CMK (cell line): ENCODE measurements around the gene NRDE2.

Experiments used
- DNase-seq: peaks from one replicate; pipeline ENCODE4 v3.0.0-alpha.2; 2010; ENCODE audit warnings: low read depth

The NRDE2 gene, protein sequence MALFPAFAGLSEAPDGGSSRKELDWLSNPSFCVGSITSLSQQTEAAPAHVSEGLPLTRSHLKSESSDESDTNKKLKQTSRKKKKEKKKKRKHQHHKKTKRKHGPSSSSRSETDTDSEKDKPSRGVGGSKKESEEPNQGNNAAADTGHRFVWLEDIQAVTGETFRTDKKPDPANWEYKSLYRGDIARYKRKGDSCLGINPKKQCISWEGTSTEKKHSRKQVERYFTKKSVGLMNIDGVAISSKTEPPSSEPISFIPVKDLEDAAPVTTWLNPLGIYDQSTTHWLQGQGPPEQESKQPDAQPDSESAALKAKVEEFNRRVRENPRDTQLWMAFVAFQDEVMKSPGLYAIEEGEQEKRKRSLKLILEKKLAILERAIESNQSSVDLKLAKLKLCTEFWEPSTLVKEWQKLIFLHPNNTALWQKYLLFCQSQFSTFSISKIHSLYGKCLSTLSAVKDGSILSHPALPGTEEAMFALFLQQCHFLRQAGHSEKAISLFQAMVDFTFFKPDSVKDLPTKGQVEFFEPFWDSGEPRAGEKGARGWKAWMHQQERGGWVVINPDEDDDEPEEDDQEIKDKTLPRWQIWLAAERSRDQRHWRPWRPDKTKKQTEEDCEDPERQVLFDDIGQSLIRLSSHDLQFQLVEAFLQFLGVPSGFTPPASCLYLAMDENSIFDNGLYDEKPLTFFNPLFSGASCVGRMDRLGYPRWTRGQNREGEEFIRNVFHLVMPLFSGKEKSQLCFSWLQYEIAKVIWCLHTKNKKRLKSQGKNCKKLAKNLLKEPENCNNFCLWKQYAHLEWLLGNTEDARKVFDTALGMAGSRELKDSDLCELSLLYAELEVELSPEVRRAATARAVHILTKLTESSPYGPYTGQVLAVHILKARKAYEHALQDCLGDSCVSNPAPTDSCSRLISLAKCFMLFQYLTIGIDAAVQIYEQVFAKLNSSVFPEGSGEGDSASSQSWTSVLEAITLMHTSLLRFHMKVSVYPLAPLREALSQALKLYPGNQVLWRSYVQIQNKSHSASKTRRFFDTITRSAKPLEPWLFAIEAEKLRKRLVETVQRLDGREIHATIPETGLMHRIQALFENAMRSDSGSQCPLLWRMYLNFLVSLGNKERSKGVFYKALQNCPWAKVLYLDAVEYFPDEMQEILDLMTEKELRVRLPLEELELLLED

DNA sequence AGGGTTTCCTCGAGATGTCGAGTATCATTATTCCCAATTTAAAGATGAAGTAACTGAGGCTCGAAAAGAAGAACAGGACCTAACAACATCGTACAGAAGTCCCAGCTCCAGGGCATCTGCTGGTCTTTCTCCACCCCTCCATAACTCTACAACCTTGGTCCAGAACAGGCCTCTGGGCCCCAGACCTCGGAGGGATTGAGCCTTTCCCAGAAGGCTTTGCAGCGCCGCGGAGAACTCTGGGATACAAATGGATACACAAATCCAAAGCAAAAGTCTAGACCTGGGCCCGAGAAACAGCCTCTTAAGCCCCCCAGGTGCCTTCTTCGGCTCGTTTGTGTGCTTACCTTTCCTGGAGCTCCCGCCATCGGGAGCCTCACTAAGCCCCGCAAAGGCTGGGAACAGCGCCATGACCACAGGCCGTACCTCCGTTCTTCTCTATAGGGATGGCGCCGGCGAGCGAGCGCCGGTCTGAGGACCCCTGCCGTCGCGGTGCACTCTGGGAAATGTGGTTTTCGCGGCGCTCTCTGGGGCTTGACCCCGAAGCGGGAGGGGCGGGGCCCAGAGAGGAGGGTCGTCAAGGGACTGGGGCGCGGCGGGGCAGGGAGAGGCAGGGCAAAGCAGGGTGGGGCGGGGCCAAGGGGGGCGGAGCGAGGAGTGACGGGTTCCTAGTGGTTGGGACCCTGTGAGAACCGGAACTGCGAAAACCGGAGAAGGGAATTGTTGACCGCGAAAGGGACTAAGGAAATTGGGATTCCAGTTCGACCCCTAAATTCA lies at the start of gene NRDE2:
Gene NRDE2 (minus strand): TSS at position 445 of the 774 bp plus-strand sequence. CDS start 37 bp downstream, at position 408.
- peak; percentile 92 for DNase-seq

DNA sequence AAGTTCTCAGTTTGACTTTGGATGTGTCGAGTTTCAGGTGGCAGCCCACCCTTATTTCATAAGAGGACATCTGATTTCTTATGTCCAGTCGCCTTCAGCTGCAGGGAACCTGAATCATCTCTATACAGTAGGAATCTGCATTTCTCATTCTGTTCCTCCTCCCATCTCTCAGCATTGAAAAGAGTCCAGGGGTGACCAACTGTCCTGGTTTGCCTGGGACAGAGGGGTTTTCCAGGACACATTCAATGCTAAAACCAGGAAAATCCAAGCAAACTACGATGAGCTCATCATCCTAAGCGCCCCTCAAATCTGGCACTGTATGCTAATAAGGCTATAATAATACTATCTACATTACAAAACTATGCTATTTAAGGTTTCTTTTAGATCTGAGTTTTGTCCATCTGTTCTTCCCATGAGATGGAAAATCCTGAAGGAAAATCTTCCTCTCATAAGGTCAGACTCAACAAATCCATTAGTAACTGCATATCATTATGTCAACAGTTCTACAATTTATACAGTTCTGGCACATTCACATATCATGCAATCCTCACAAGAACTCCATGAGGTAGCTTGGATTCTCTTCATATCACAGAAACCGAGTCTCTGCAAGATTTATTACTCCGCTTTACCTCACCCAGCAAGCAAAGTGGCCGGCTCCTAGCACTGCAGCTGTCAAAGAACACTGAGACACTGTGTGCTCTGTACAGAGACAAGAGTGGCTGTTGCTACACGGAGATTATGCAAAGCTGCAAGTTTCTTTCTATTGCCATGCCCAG lies 49.5 kb upstream of the NRDE2 start:
- DNase-seq: no peak

DNA sequence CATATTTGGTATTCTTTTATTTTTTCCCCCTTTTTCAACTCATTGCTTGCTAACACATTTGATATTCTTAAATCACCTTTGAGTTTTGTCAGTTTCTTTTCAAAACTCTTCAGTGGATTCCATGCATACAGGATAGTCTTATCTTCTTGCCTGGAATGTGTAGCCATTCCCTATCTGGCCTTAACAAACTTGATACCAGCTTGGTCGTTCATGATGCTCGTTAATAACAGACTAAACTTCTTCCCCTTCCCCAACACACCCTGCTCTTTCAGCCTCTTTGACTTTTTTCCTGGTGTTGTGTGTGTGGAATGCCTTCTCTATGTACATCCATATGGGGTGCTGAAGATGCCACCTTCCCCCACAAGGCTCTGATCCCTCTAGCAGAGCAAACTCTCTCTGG lies 47.4 kb upstream of the NRDE2 start:
- no peak for DNase-seq

- DNase-seq: no peak
Measured at GRCh38 chr14:90378249-90378648, 46.5 kb upstream of the NRDE2 start.

DNA sequence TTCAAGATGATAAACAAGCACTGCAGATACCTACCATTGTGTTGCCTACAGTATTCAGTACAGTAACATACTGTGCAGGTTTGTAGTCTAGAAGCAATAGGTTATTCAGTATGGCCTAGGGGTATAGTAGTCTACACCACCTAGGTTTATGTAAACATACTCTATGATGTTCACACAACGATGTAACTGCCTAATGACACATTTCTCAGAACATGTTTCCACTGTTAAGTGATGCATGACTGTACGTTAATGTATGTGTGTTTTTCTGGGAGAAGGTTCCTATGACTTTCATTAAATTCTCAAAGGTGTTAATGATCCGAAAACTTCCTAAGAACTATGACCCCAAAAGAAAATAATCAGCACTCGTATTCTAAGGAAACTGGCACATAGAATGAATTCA lies 44.2 kb upstream of the NRDE2 start:
- DNase-seq: no peak

GRCh38 chr14:90374813-90375212 lies 43.1 kb upstream of the NRDE2 start:
- DNase-seq: no peak

GRCh38 chr14:90373887-90374286 lies 42.1 kb upstream of the NRDE2 start:
- no peak for DNase-seq

DNA sequence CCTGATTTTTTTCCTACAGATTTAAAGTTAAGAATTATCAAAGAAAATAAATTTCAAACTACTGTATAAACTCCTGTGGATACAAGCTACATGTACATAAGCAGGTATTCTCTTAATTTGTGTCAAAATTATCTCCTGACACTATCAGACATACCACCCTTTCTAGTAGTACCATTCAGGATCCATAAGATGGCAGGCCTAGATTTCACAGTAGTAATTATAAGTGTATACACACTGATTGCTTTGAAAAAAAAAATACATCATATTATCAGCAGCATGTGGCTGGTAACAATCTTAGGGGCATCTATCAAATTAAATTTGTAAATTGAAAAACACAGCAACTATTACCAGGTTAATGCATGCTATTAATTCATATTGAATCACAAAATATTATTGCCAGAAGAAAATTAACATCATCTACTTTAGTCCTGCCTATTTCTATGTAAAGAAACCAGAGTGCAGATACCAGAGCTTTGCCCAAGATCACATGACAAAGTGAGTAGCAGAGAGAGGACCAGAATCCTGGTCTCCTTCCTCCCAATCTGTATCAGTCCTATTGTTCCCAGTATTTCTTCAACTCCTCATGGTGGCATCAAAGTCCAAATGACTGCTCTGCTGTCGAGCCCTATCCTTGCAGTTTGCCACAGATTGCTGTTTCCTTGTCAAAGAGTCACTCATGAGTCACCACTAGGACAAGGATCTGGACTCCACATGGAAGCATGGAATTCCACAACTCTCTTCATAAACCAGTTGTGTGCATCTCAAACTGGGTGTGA lies 37.4 kb upstream of the NRDE2 start:
- DNase-seq: no peak

DNA sequence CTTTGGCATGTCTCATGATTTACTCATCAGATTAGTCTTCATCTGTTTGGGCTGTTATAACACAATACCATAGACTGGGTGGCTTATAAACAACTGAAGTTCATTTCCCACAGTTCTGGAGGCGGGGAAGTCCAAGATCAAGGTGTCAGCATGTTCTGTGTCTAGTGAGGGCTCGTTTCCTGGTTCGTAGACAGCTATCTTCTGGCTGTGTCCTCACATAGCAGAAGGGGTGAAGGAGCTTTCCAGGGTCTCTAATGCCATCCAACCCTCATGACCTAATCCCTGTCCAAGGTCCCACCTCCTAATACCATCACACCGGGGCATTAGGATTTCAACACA lies 30.8 kb upstream of the NRDE2 start:
- DNase-seq: no peak

DNA sequence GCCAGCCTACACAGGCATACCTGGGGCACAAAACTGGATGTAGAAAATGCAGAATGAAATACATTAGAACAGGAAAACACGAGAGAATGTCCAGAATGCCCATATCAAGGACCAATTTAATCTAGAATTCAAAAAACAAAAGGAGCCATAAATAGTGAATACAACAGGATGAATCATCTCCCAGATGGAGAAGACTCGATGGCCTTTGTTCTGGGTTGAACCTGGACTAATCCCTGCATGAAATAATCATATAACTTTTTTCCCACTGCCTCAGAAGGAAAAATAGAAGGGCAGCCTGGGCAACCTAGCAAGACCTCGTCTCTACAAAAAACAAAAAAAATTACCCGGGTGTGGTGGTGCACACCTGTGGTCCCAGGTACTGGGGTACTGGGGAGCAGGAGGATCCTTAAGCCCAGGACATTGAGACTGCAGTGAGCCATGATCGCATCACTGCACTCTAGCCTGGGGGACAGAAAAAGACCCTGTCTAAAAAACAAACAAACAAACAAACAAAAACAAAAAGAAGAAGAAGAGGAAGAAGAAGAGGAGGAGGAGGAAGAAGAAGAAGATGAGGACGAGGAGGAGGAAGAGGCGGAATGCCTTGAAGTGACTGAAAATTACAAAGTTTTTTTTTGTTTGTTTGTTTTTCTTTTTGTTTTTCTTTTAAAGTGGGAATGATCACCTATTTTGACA lies 30.3 kb upstream of the NRDE2 start:
- DNase-seq: no peak

DNA sequence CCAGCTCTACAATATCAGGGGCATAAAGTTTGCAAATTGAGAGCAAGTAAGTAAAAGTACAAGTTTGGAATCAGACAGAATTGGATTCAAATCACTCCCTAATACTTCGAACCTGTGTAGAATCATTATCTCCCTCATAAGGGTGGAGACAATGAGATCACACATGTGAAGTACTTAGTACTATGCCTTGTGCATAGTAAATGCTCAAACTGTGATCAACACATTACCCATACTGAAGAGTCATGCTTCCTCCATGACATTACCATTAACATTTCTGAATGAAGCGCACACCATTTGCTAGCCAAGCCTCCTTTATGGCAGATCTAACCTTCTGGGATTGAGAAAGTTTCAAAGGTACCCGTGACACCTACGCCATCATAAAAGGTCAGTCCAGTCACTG lies 26.6 kb upstream of the NRDE2 start:
- DNase-seq: no peak

DNA sequence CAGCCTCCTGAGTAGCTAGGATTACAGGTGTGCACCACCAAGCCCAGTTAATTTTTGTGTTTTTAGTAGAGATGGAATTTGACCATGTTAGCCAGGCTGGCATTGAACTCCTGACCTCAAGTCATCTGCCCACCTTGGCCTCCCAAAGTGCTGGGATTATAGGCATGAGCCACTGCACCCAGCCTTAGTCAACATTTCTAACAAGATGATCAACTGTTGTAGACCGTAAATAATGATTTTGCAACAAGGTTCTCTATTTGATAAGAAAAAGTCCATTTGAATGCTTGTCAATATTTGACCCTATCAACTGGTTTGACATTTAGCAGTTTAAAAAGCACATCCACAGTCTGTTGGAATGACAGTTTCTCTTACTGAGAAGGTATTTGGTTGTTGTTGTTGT lies 25.2 kb upstream of the NRDE2 start:
- DNase-seq: no peak

DNA sequence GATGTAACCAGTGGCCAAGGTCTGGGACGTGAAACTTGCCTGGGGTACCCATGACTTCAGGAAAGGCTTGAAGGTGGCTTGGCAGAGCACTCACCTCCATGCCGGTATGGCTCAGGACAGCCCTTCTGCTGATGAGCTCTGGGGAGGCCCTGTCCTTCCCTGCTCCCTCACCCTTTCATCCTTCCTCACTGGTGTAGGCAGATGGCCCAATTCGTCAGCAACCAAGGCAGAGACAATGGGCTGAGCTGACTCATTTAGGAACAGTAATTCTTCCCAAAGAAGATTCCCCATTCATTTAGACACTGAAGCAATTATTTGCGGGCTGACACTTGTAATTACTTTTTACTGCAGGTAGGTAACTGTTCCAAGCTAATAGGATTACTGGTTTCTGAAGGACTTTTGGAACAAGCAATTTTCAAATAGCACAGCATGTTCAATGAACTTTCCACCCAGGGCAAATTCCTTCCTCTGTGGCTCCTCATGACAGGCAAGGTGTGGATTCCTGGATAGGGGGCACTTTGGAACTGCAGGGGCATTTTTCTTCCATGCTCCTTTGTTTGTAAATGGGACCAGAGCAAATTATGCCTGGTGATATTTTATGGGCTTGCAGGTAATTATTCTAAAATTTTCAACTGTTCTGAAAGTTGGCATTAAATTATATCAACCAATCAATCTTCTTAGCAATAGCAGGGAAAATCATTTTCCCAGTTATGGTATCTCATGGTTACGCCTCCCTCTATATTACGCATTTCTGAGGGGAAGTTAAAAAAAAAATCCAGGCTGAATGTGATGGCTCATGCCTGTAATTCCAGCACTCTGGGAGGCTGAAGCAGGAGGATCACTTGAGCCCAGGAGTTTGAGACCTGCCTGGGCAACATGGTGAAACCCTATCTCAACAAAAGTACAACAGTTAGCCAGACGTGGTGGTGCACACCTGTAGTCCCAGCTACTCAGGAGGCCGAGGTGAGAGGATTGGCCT lies 24.1 kb upstream of the NRDE2 start:
- DNase-seq: no peak

- DNase-seq: no peak
Measured at GRCh38 chr14:90354551-90355298, 23.0 kb upstream of the NRDE2 start.

- DNase-seq: no peak
Measured at GRCh38 chr14:90349739-90350138, 18.0 kb upstream of the NRDE2 start.

DNA sequence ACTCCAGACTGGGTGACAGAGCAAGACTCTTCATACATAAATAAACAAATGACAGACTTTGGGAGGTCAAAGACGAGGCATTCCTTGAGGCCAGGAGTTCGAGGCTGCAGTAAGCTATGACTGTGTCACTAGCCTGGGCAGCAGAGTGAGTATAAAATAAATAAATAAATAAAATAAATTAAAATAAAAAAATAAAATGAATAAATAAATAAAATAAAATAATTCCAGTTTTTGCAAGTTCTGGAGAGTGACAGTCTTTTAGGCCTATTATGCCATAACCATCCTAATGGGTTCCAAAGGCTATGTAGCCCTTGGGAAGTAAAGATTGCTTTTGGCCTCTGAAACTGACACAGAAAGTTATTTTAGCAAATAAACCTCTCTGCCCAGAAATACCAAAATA lies 16.5 kb upstream of the NRDE2 start:
- DNase-seq: no peak

- no peak for DNase-seq
Measured at GRCh38 chr14:90345239-90345557, 13.5 kb upstream of the NRDE2 start.
